Activated CD8-positive, alpha-beta memory T cell treated with anti-CD3 and anti-CD28 coated beads, Interleukin-2, amount 50 U/mL, for 48 hours (primary cell): Measurements from ENCODE around the gene PRRG1.
"Not testable (repeated sequence)": the region's sequence is repeated elsewhere in the genome, so short reads cannot be mapped to it uniquely, and the experiment has no call there.

Experiments
- DNase-seq: peaks from one replicate; pipeline ENCODE4 v3.0.0-alpha.2; 2020

The PRRG1 gene

GRCh38 chrX:37380256-37380655 is 31.1 kb downstream of the PRRG1 start:
- no peak for DNase-seq

GRCh38 chrX:37380924-37381323 is 31.8 kb downstream of the PRRG1 start:
- DNase-seq, result no peak

- DNase-seq, result no peak
These were observed 34.1 kb downstream of the PRRG1 start for GRCh38 chrX:37383313-37383712.

GRCh38 chrX:37388413-37388812 is 39.2 kb downstream of the PRRG1 start:
- no peak for DNase-seq

GRCh38 chrX:37405956-37406355 is 56.8 kb downstream of the PRRG1 start:
- DNase-seq, result no peak

GRCh38 chrX:37407736-37408135 is 58.6 kb downstream of the PRRG1 start:
- no peak for DNase-seq

GRCh38 chrX:37409278-37409677 is 60.1 kb downstream of the PRRG1 start:
- no peak for DNase-seq

- no peak for DNase-seq
These were observed 71.0 kb downstream of the PRRG1 start for GRCh38 chrX:37420185-37420584.

- DNase-seq, result no peak
These were observed 71.6 kb downstream of the PRRG1 start for GRCh38 chrX:37420756-37421155.

GRCh38 chrX:37424000-37424429 is 74.9 kb downstream of the PRRG1 start:
- DNase-seq, result no peak

- DNase-seq, result no peak
These were observed 76.2 kb downstream of the PRRG1 start for GRCh38 chrX:37425370-37425769.

GRCh38 chrX:37428962-37429361 is 79.8 kb downstream of the PRRG1 start:
- DNase-seq, result not testable (repeated sequence)

GRCh38 chrX:37434362-37434761 is 85.2 kb downstream of the PRRG1 start:
- no peak for DNase-seq

- DNase-seq, result no peak
These were observed 88.0 kb downstream of the PRRG1 start for GRCh38 chrX:37437160-37437559.

GRCh38 chrX:37441377-37441776 is 92.2 kb downstream of the PRRG1 start:
- no peak for DNase-seq

GRCh38 chrX:37445182-37445581 is 96.0 kb downstream of the PRRG1 start:
- DNase-seq, result no peak

GRCh38 chrX:37453821-37454220 is 104.7 kb downstream of the PRRG1 start:
- DNase-seq, result no peak

- DNase-seq, result no peak
These were observed 105.5 kb downstream of the PRRG1 start for GRCh38 chrX:37454537-37455285.

- DNase-seq, result no peak
These were observed 106.2 kb downstream of the PRRG1 start for GRCh38 chrX:37455381-37455780.

GRCh38 chrX:37460285-37460684 is 111.1 kb downstream of the PRRG1 start:
- DNase-seq, result not testable (repeated sequence)

- no peak for DNase-seq
These were observed 113.2 kb downstream of the PRRG1 start for GRCh38 chrX:37462346-37462745.

- DNase-seq, result no peak
These were observed 119.1 kb downstream of the PRRG1 start for GRCh38 chrX:37468124-37468739.

GRCh38 chrX:37470711-37471110 is 121.5 kb downstream of the PRRG1 start:
- no peak for DNase-seq

GRCh38 chrX:37472836-37473235 is 123.7 kb downstream of the PRRG1 start:
- DNase-seq, result no peak

- no peak for DNase-seq
These were observed 125.3 kb downstream of the PRRG1 start for GRCh38 chrX:37474478-37474877.
